Erythroblast (primary cell): ENCODE data around the gene JARID2.

Experiments
- GATA1 ChIP-seq: IDR thresholded peaks from 2 replicates; pipeline ENCODE4 v1.6.1; 2011; ENCODE audit warnings: low read depth, mild to moderate bottlenecking, control low read depth, low read length, moderate library complexity
- POLR2A ChIP-seq: IDR thresholded peaks from 2 replicates; pipeline ENCODE4 v1.6.1; 2011; ENCODE audit warnings: mild to moderate bottlenecking, low read length

- no peak for TF ChIP-seq POLR2A
- TF ChIP-seq GATA1, result no peak
Observed at GRCh38 chr6:15322184-15322583, 76.3 kb downstream of the JARID2 start.
